ENCODE results near the gene HOXC9.

DNA sequence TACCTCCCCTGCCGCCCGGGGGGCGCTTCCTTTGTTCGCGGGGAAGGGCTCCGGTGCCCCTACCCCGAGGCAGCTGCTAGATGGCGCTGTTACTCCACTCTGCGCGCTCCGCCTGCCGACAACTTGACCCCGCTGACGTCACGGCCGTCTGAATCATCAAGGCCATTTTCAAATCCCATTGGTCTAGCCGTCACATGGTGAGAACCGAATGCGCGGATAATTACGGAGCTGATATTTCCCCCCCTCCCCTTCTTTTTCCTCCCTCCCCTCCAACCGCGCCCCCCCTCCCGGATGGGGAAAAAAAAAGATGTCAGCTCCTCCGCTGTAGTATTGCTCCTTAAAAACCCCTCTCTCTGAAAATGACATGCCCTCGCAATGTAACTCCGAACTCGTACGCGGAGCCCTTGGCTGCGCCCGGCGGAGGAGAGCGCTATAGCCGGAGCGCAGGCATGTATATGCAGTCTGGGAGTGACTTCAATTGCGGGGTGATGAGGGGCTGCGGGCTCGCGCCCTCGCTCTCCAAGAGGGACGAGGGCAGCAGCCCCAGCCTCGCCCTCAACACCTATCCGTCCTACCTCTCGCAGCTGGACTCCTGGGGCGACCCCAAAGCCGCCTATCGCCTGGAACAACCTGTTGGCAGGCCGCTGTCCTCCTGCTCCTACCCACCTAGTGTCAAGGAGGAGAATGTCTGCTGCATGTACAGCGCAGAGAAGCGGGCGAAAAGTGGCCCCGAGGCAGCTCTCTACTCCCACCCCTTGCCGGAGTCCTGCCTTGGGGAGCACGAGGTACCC lies 14.9 kb upstream of the HOXC9 start, which contains the start of gene HOXC10:
- TF ChIP-seq, protein P1, sequence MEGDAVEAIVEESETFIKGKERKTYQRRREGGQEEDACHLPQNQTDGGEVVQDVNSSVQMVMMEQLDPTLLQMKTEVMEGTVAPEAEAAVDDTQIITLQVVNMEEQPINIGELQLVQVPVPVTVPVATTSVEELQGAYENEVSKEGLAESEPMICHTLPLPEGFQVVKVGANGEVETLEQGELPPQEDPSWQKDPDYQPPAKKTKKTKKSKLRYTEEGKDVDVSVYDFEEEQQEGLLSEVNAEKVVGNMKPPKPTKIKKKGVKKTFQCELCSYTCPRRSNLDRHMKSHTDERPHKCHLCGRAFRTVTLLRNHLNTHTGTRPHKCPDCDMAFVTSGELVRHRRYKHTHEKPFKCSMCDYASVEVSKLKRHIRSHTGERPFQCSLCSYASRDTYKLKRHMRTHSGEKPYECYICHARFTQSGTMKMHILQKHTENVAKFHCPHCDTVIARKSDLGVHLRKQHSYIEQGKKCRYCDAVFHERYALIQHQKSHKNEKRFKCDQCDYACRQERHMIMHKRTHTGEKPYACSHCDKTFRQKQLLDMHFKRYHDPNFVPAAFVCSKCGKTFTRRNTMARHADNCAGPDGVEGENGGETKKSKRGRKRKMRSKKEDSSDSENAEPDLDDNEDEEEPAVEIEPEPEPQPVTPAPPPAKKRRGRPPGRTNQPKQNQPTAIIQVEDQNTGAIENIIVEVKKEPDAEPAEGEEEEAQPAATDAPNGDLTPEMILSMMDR (IDR thresholded peaks at IDR 0.05 in 8 of 11, conservative IDR thresholded peaks at IDR 0.05 in 3 of 11), result peak in 7 of 11 experiments; percentile 19 to 52 (median 37)
- no peak for TF ChIP-seq POLR2A (IDR thresholded peaks at IDR 0.05)
- TF ChIP-seq POLR2AphosphoS5 (IDR thresholded peaks at IDR 0.05), result no peak
